Panc1 (cell line): ENCODE measurements around the gene OARD1. TPM values are rescaled to one million over a fixed set of nuclear protein-coding genes. Genes with fewer than 3 reads are reported as not detected.

Experiments
- ATAC-seq: fragments of 200-7000 bp; cut with Tn5 transposase; 2 replicates; pipeline ENCODE4 v1.9.1; 2020; ENCODE audit warnings: mild to moderate bottlenecking, moderate library complexity
- BruUV-seq: library from RNA; stranded (reverse); fragments of 400-500 nt; replicated peaks from 2 replicates; lab custom pipeline; 2021; lab: Mats Ljungman, UMichigan
- CTCF ChIA-PET: fragments of 300-600 bp; sonication (Branson Sonifier 250); formaldehyde crosslinking; loops from one replicate; lab custom pipeline; 2022; ENCODE audit warnings: antibody characterized with exemption; lab: Charles Lee
- POLR2A ChIA-PET: fragments of 300-600 bp; sonication (Branson Sonifier 250); formaldehyde crosslinking; loops from one replicate; lab custom pipeline; 2022; ENCODE audit warnings: antibody characterized with exemption; lab: Charles Lee
- DNase-seq: peaks from one replicate; pipeline ENCODE4 v3.0.0-alpha.2; 2010; ENCODE audit warnings: low read depth, low spot score
- H3K27ac ChIP-seq: 2 replicates; pipeline ENCODE4 v1.5.1; 2011; ENCODE audit warnings: mild to moderate bottlenecking, low read length, inconsistent platforms
- H3K27me3 ChIP-seq: fragments of 200-500 bp; sonication (Bioruptor generic); 2 replicates; pipeline ENCODE4 v1.6.0; 2014; ENCODE audit warnings: low read length, inconsistent platforms; ENCODE audit not compliant: control insufficient read depth, insufficient read depth
- H3K36me3 ChIP-seq: fragments of 200-500 bp; sonication (Bioruptor generic); 2 replicates; pipeline ENCODE4 v1.5.1; 2014; ENCODE audit warnings: inconsistent platforms, mild to moderate bottlenecking, low read length, moderate library complexity; ENCODE audit not compliant: control insufficient read depth, insufficient read depth
- H3K4me1 ChIP-seq: 2 replicates; pipeline ENCODE4 v1.5.1; 2011; ENCODE audit warnings: inconsistent platforms, mild to moderate bottlenecking, low read length, moderate library complexity; ENCODE audit not compliant: control insufficient read depth, insufficient read depth
- H3K4me3 ChIP-seq, 2 experiments: 2 replicates each; pipeline ENCODE4 v1.5.1; 2011 to 2012; ENCODE audit warnings: low read depth in 2 of 2, low read length in 2 of 2, mild to moderate bottlenecking in 2 of 2, inconsistent platforms in 1 of 2, moderate library complexity in 1 of 2
- H3K9me3 ChIP-seq: fragments of 200-500 bp; sonication (Bioruptor generic); 2 replicates; pipeline ENCODE4 v1.5.1; 2014; ENCODE audit warnings: low read depth, mild to moderate bottlenecking, inconsistent platforms, low read length, moderate library complexity; ENCODE audit not compliant: control insufficient read depth, insufficient read depth
- POLR2AphosphoS5 ChIP-seq: IDR thresholded peaks from 2 replicates; pipeline ENCODE4 v1.6.1; 2012; ENCODE audit warnings: mild to moderate bottlenecking, low read depth, low read length, moderate library complexity
- SIN3A ChIP-seq: IDR thresholded peaks from 2 replicates; pipeline ENCODE4 v1.6.1; 2012; ENCODE audit warnings: low read depth, mild to moderate bottlenecking, low read length, moderate library complexity, borderline replicate concordance; ENCODE audit not compliant: insufficient read depth
- TCF7L2 ChIP-seq: IDR thresholded peaks from 2 replicates; pipeline ENCODE4 v1.6.1; 2011; ENCODE audit warnings: mild to moderate bottlenecking, low read depth, low read length, inconsistent platforms
- in situ Hi-C: cut with HindIII; loops from 2 replicates; pipeline ENCODE4 v1.10.0; 2016; ENCODE audit warnings: low sequenced_read_pairs, low pct_unique_long_range_greater_than_20kb
- intact Hi-C: fragments of 100-400 bp; cut with micrococcal nuclease; formaldehyde crosslinking; loops from one replicate; pipeline ENCODE4 v1.10.0; 2022; ENCODE audit not compliant: unreplicated experiment
- total RNA-seq: library from RNA; stranded (reverse); gene quantifications from one replicate; pipeline ENCODE4 v1.2.1, GENCODE V29; 2021; ENCODE audit not compliant: unreplicated experiment
- TF ChIP-seq, protein P1 (sequence below): fragments of 450-650 bp; IDR thresholded peaks from 2 replicates; pipeline ENCODE4 v1.5.1; 2017; ENCODE audit warnings: mild to moderate bottlenecking
- TF ChIP-seq, protein P2 (sequence below), 2 experiments: IDR thresholded peaks; 2 replicates each; pipeline ENCODE4 v1.6.1; 2011 to 2012; ENCODE audit warnings: low read depth in 2 of 2, control low read depth in 1 of 2, low read length in 1 of 2, mild to moderate bottlenecking in 1 of 2, moderate library complexity in 1 of 2; ENCODE audit not compliant: insufficient read depth in 1 of 2

The OARD1 gene
- total RNA-seq, 1 experiment from 2014 or later = 18.2 TPM

DNA sequence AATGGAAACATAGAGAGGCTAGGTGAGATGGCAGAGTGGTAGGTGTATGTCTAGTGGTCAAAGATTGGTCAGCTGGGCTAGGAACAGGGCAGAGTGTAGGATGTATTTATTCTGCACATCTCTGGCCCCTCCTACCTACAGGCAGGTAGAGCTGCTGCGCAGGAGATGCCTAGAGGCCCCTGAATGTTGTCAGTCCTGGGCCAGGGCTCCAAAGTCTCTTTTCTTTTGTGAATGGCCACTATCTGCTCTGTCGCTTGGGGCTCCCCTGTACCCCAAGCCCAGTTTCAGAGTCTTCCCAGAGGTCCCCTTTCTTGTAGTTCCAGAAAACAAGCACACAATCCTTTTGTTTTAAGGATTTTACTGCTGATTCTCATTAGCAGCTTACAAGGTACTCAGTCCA, 24.9 kb downstream of the OARD1 start:
- H3K9me3 ChIP-seq = no peaks in the 10 kb centered on the region
- ATAC-seq (no peak), DNase-seq (no peak)
- H3K27me3 ChIP-seq = no peaks in the 10 kb centered on the region
- H3K27ac ChIP-seq = no peak overlapping the region
- H3K4me1 ChIP-seq = 0 out of 2 replicates have a peak, but pooled peaks cover 2% of the 10 kb centered on the region
- ChIA-PET CTCF (interaction anchor here (1.2 kb wide), 1 partner anchor 19 kb away, joined by 4 read pairs; no protein-coding TSS in a partner anchor), POLR2A (no interaction called here)
- in situ Hi-C loops (no loop called here), intact Hi-C loops (no loop called here)
- no peaks in the 10 kb centered on the region for H3K36me3 ChIP-seq
- no TSS peak for BruUV-seq
- no peak overlapping the region for H3K4me3 ChIP-seq
- TF ChIP-seq, protein P1, sequence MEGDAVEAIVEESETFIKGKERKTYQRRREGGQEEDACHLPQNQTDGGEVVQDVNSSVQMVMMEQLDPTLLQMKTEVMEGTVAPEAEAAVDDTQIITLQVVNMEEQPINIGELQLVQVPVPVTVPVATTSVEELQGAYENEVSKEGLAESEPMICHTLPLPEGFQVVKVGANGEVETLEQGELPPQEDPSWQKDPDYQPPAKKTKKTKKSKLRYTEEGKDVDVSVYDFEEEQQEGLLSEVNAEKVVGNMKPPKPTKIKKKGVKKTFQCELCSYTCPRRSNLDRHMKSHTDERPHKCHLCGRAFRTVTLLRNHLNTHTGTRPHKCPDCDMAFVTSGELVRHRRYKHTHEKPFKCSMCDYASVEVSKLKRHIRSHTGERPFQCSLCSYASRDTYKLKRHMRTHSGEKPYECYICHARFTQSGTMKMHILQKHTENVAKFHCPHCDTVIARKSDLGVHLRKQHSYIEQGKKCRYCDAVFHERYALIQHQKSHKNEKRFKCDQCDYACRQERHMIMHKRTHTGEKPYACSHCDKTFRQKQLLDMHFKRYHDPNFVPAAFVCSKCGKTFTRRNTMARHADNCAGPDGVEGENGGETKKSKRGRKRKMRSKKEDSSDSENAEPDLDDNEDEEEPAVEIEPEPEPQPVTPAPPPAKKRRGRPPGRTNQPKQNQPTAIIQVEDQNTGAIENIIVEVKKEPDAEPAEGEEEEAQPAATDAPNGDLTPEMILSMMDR = no peak
- no peak for TF ChIP-seq SIN3A
- TF ChIP-seq, protein P2, sequence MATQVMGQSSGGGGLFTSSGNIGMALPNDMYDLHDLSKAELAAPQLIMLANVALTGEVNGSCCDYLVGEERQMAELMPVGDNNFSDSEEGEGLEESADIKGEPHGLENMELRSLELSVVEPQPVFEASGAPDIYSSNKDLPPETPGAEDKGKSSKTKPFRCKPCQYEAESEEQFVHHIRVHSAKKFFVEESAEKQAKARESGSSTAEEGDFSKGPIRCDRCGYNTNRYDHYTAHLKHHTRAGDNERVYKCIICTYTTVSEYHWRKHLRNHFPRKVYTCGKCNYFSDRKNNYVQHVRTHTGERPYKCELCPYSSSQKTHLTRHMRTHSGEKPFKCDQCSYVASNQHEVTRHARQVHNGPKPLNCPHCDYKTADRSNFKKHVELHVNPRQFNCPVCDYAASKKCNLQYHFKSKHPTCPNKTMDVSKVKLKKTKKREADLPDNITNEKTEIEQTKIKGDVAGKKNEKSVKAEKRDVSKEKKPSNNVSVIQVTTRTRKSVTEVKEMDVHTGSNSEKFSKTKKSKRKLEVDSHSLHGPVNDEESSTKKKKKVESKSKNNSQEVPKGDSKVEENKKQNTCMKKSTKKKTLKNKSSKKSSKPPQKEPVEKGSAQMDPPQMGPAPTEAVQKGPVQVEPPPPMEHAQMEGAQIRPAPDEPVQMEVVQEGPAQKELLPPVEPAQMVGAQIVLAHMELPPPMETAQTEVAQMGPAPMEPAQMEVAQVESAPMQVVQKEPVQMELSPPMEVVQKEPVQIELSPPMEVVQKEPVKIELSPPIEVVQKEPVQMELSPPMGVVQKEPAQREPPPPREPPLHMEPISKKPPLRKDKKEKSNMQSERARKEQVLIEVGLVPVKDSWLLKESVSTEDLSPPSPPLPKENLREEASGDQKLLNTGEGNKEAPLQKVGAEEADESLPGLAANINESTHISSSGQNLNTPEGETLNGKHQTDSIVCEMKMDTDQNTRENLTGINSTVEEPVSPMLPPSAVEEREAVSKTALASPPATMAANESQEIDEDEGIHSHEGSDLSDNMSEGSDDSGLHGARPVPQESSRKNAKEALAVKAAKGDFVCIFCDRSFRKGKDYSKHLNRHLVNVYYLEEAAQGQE (IDR thresholded peaks at IDR 0.05; ENCODE audit: insufficient read depth in 1 of 2, low read depth in 2 of 2, low read length in 1 of 2) = no peak
- no peak for TF ChIP-seq POLR2AphosphoS5
- no peak for TF ChIP-seq TCF7L2

DNA sequence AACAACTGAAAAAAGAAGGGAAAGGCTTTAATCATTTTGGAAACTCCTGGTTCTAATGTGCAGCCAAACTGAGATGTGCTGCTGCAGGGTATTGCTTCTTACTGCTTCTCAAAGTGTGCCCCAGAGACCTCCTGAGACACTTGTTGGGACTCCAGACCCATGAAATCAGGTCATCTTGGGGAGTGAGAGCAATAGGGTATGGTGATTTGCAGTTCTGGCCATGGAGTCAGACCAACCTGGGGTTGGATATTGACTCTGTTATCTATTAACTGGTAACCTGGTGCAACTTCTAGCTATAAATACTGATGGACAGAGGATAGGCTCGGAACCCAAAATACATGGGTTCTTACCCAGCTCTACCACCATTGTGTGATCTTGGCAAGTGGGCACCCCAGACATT, 26.1 kb downstream of the OARD1 start:
- H3K9me3 ChIP-seq = no peaks in the 10 kb centered on the region
- ChIA-PET POLR2A (no interaction called here), CTCF (interaction anchor here (0.6 kb wide), 1 partner anchor 17 kb away, joined by 13 read pairs; no protein-coding TSS in a partner anchor)
- H3K4me3 ChIP-seq = no peak overlapping the region
- intact Hi-C loops = no loop called here
- no peak for DNase-seq
- 0 out of 2 replicates have a peak, but pooled peaks cover 2% of the 10 kb centered on the region for H3K4me1 ChIP-seq
- no peak for ATAC-seq
- TF ChIP-seq, protein P1 = no peak
- TF ChIP-seq SIN3A = no peak
- TF ChIP-seq TCF7L2 = no peak
- no peak for TF ChIP-seq POLR2AphosphoS5
- TF ChIP-seq, protein P2 (IDR thresholded peaks at IDR 0.05; ENCODE audit: insufficient read depth in 1 of 2, low read depth in 2 of 2, low read length in 1 of 2) = no peak
- no peak overlapping the region for H3K27ac ChIP-seq
- H3K36me3 ChIP-seq = no peaks in the 10 kb centered on the region
- no TSS peak for BruUV-seq
- no peaks in the 10 kb centered on the region for H3K27me3 ChIP-seq
- in situ Hi-C loops = no loop called here
